Measurements from ENCODE around the gene DEFB129.
"Not testable (repeated sequence)": the region's sequence is repeated elsewhere in the genome, so short reads cannot be mapped to it uniquely, and the experiment has no call there.

The DEFB129 gene

GRCh38 chr20:253447-253846 is 26.4 kb downstream of the DEFB129 start:
- not testable (repeated sequence) for DNase-seq (ENCODE audit: low read depth in 2 of 2)

DNA sequence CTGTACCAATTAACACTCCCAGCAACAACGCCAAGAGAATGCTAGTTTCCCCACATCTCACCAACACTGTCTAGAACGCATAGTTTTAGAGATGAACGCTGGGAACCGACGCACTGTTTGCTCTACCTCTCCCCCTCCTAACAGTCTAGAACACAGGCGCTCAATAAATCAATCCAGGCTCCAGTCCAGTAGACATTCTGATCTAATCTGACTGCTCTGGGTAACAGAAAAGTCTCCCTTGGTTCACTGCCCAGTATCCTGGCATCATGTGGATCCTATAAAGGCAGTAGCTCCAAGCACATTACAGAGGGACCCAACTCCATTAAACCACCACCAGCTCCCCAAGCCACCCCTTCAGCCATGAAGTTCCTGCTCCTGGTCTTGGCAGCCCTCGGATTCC is 30.4 kb downstream of the DEFB129 start, which contains the start of gene DEFB132:
Gene DEFB132 (plus strand): TSS at position 306 of the 400 bp plus-strand sequence. CDS start 55 bp downstream, at position 361.
- no peak for DNase-seq (ENCODE audit: low read depth in 2 of 2)

DNA sequence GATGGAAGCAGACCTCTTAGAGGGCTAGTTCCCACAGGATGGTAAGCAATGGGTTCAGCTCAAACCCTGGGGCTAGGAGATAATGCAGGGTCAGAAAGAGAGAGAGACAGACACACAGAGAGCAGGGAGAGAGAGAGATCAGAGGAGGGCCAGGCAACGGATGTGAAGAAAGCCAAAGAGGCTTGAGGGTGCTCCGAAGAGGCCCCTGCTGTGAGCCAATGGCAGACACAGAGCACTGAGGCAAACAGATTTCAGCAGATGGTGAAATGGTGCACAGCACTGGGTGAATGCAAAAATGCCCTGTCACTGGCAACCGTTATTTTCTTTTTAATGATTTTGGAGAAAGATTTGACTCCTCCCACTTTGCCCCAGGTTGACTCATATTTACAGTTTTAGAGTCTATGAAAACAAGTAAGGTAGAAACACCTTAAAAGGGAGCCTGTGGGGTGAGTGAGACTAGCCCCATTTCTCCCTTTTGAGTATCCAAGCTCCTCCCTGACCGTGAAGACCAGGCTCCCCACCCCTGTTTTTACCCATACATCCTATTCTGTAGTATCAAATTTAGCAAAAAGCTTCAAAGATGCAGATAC is 31.3 kb downstream of the DEFB129 start:
- no peak for DNase-seq (ENCODE audit: low read depth in 2 of 2)

- DNase-seq (ENCODE audit: low read depth in 2 of 2) = no peak
Measured at GRCh38 chr20:258963-259362, 31.9 kb downstream of the DEFB129 start.

GRCh38 chr20:259981-260380 is 32.9 kb downstream of the DEFB129 start:
- no peak for DNase-seq (ENCODE audit: low read depth in 2 of 2)

GRCh38 chr20:263701-264100 is 36.6 kb downstream of the DEFB129 start:
- no peak for DNase-seq (ENCODE audit: low read depth in 2 of 2)

DNA sequence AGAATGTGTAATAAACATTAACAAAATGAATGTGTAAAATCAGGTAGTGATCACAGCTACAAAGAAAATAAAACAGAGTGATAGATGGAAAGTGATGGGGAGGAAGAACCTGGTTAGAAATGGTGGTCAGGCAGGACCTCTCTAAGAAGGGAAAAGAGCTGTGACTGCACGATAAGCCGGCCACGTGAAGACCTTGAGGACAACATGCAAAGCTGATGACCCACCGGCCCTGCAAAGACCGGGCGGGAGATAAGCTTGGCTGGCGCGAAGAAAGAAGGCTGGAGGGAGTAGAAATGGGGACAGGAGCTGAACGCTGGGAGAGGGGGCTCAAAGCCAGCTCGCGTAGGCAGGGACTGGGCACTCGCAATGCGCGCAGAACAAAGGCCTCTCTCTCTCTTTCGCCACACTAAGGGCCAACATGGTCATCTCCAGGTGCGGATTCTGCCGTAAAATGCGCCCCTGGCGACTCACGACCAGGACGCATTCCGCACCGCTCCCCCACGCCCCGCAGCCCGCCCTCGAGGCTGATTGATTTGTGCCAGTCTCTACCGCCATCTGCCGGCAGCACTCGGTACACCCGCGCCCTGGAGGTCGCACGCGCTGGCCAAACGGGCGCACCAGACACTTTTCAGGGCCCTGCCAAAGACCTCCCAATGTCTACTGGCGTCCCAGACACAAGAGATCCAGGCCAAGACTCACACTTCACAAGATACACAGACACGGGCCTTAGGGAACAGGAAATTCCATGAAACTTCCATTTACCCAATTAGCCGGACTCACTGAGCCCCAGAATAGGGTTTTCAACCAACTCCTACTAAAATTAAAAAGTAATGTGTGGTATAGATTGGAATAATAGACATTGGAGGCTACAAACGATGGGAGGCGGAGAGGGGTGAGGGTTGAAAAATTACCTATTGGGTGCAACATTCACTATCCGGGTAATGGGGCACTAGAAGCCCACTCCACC is 39.8 kb downstream of the DEFB129 start:
- peak; percentile 21 to 26 for DNase-seq (ENCODE audit: low read depth in 2 of 2)

- no peak for DNase-seq (ENCODE audit: low read depth in 2 of 2)
Measured at GRCh38 chr20:270517-270916, 43.5 kb downstream of the DEFB129 start.

DNA sequence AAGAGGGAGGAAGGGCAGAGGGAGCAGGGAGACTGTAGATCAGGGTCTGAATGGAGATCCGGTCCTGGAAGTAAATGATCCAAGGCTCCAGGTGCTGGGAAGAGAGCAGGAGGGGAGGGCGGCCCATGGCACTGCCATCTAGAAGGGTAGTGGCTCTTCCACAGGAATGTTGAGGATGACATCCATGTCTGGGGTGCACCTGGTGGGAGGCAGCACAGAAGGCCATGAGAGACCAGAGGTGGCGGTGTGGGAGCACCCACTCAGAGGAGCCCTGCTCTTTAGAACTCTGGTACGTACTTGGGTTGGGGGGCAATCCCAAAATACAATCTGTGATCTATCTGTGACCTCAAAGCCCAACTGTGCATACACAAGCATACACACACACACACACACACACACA is 44.0 kb downstream of the DEFB129 start:
- DNase-seq (ENCODE audit: low read depth in 2 of 2) = no peak

GRCh38 chr20:271528-271927 is 44.5 kb downstream of the DEFB129 start:
- DNase-seq (ENCODE audit: low read depth in 2 of 2) = no peak

GRCh38 chr20:272718-273117 is 45.7 kb downstream of the DEFB129 start:
- DNase-seq (ENCODE audit: low read depth in 2 of 2) = no peak

DNA sequence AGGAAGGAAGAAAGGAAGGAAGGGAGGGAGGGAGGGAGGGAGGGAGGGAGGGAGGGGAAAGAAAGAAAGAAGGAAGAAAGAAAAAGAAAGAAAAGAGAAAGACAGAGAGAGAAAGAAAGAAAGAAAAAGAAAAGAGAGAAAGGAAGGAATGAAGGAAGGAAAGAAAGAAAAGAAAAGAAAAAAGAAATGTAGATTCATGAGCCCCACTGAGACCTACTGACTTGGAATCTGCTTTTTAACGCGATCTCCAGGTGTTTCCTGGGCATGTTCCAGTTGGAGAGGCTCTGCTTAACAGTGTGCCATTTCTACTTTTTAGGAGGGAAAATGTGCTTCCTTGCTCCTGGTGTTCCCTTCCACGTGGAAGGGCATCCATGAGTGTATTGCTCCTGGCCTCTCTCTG is 46.8 kb downstream of the DEFB129 start:
- DNase-seq (ENCODE audit: low read depth in 2 of 2) = no peak

DNA sequence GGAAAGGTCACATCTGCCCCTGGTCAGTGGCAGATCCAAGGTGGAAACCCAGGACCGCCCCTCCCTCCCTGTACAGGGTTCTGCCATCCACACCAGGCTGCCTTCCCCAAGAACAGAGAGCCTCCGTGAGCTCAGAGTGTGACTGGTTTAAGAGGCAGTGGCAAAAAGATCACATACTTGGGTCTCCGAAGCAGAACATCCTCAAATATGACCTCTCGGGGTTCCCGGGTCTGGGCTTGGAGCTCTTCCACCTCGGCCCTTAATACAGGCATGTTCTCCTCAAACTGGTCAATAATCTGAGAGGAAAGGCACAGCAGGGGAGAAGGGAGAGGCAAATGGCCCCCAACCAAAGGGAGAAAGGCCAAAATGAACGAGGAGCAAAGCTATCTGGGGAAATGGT is 48.7 kb downstream of the DEFB129 start:
- no peak for DNase-seq (ENCODE audit: low read depth in 2 of 2)

DNA sequence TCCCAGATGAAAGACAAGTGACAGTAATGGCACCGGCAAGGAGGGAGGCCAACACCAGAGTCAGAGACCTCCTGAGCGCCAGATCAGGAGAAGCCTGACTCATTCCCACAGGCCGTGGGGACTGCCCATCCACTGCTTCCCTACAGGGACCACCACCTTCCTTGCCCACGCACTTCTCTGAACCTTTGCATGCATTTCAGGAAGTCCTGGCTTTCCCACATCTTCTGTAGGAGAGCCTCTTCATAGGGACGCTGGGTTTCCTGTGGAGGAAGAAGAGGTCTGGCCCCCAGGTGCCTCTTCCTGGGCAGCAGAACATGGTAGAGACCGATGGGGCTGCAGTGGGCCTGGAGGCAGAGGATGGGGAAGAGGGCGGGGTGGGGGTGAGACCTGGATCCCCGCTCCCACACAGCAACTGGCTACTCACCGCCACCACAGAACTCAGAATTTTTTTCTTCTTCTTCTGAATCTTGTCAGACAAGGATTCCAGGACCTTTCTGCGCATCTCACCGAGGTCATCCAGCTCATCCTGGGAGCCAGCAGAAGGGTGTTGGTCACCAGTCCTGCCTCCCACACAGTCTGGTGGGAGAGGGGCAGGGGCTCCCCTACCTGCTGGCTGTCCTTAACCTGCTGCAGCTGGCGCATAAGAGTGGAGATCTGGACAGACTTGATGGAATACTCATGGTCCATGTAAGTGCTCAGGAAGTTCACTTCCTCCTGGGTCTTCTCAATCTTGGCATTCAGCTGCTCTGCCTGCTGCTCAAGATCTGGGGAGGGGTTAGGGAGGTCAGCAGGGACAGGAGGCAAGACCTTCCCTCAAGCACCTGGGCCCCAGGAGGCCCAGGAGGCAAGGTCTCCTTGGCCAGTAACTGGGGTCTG is 49.8 kb downstream of the DEFB129 start:
- no peak for DNase-seq (ENCODE audit: low read depth in 2 of 2)

GRCh38 chr20:277496-277781 is 50.4 kb downstream of the DEFB129 start:
- no peak for DNase-seq (ENCODE audit: low read depth in 2 of 2)

DNA sequence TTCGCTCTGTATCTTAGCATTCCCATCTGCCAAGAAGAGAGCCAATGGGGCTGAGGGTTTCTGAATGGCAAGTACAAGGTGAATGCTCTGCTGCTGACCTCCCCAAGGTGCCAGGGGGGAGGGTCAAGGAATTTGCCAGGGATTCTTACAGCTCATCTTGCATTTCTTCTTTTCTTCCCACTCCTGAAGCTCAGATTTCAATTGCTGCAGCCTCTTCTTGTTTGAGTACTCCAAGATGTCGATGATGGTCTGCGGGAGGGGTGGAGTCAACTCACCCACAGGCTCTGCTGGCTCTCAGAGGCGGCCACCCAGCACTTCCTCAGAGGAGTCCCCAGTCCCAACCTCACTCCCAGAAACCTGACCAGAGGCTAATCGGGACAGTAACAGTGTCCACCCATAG is 51.1 kb downstream of the DEFB129 start:
- DNase-seq (ENCODE audit: low read depth in 2 of 2) = no peak

DNA sequence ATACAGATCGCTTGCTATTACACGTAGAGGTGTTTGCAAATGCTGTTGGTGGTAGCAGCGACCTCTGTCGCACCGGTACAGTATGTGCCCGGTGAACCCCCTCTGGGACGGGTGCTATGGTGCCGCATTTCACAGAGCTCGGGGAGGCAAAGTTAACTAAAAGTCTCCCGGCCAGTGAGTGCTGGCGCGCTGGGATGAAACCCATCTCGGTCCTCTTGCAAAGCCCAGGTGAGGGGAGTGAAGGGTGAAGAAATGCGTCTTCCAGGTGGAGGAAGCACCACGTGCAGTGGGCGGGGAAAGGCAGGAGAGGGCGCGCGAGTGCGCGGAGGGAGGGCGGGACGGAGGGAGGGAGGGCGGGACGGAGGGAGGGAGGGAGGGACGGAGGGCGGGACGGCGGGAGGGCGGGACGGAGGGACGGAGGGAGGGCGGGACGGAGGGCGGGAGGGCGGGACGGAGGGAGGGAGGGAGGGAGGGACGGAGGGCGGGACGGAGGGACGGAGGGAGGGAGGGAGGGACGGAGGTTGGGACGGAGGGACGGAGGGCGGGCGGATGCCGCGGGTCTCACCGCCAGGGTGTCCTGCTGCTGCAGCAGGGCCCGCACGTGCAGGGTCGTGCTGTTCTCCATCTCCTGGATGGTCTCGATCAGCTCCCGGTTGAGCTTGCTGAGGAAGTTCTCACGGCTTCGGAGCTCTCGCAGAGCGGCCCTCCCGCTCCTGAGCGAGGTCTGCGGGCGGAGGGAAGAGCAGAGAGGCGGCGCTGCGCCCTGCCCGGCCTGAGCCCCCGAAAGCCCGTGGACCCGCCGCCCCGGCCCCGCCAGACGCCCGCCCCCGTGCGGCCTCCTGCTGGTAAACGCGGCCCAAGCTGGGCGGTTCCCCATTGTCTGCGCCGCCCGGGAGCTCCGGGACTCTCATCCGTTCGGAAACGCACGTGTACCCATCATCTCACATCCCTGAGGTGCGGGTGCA is 51.8 kb downstream of the DEFB129 start:
- no peak for DNase-seq (ENCODE audit: low read depth in 2 of 2)

All from fibroblast of skin of left biceps (primary cell).